Adrenal gland (tissue), 5 donors: ENCODE results near the gene MBNL2.

Experiments
- CTCF ChIP-seq, 6 experiments: fragments of 450-650 bp in 4 of 6; fragments of 200-600 bp in 2 of 6; sonication (generic) in 1 of 6; IDR thresholded peaks; 1 replicate in 5 of 6; 2 replicates in 1 of 6; pipeline versions ENCODE4 v1.5.1 to v1.8.0; 2016 to 2021; ENCODE audit warnings: antibody characterized with exemption in 6 of 6, mild to moderate bottlenecking in 2 of 6, moderate library complexity in 1 of 6
- POLR2A ChIP-seq, 2 donors: fragments of 450-650 bp; IDR thresholded peaks; one replicate each; pipeline ENCODE4 v1.6.1; 2017; ENCODE audit warnings: antibody characterized with exemption in 2 of 2, mild to moderate bottlenecking in 2 of 2, moderate library complexity in 1 of 2
- donor health status: DM: no; HTN: no; CAD: no.

GRCh38 chr13:97246596-97247158 lies 24.5 kb downstream of the MBNL2 start:
- TF ChIP-seq POLR2A (IDR thresholded peaks at IDR 0.05): no peak
- no peak for TF ChIP-seq CTCF (IDR thresholded peaks at IDR 0.05)
